M059J (cell line): ENCODE results near the gene CLIC3. TPM values are rescaled to one million over a fixed set of nuclear protein-coding genes. Genes with fewer than 3 reads are reported as not detected.

Source experiments
- DNase-seq: peaks from one replicate; pipeline ENCODE4 v3.0.0-alpha.2; 2012; ENCODE audit warnings: low read depth
- total RNA-seq: library from RNA; depleted of rRNA; stranded (reverse); fragments of >200 nt; shearing (Covaris generic); gene quantifications from 2 replicates; pipeline ENCODE4 v1.2.3, GENCODE V29; 2014

CLIC3 gene
- total RNA-seq, 1 experiment from 2014 or later: 18.9 TPM

DNA sequence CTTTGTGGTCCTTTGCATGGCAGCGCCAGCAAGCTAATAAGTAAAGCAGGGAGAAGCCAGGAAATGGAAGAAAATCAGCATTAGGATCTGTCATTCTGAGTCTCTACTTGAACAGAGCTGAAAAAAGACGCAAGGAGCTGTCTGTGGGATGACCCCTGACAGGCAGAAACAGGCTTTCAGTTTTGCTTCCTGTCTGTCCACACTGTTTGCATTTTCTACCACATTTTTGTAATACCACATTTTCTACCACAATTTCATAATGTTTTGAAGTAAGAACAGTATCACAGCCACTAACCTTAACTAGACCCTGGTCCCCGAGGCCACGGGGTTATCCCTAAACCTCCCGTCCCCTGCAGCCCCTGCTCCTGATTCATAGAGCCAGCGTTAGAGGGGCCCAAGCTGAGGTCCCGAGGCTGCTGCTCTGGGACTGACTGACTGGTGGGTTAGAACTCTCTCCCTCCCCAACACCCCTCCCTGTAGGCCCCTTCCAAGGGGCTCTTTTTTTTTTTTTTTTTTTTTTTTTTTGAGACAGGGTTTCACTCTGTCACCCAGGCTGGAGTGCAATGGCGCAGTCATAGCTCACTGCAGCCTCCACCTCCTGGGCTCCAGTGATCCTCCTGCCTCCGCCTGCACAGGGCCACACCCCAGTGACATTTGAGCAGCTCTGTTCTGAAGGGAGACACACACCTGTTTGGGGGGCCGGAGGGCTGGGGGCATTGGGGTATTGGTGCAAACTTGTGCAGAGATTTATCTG is 4.0 kb upstream of the CLIC3 start:
- peak; percentile 58 for DNase-seq

DNA sequence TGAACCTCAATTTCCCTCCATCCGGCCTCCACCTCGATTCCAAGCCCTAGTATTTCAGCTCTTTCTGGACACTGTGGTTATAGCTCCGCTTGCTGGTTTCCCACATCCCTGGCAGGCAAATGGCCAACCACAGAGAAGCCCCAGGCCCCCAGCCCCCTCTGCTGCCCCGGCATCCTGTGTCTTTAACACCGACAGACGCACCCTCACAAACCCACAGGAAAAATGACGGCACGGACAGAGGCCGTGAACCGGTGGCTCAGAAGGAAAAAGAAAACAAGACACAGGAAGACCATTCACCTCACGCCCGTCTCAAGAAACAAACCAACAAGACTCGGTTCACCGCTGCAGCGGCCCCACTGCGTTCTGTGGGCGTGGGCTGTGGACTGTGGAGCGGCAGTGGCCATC is 1.5 kb upstream of the CLIC3 start:
- DNase-seq: peak; percentile 57

- no peak for DNase-seq
These were observed 1.0 kb upstream of the CLIC3 start for GRCh38 chr9:136997371-136997770.

DNA sequence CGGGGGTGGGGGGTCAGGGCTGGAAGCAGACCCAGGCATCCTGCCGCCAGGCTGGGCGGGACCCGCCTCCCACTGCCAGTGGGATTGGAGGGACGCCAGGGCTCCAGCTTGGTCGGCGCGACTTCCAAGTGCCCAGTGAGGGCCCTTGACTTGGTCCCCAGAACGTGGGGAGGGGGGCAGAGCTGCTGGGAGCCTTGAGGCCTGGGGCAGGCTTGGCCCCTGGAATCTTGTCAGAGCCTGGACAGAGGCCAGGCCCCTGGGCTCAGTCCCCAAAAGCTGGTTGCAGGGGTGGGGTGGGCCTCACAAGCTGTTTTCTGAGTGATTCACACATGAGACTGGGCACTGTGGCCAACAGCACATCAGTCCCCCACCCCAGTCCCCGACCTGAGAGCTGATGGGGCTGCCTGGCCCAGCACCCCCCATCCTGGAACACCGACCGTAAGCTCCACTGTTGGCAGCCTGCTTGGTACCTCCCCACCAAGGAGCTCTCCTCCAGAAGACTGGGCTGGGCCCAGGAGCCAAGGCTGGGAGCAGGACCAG is 526 bp downstream of the CLIC3 start:
- peak; percentile 70 for DNase-seq

GRCh38 chr9:136995362-136995761 is 1.0 kb downstream of the CLIC3 start:
- DNase-seq: no peak

DNA sequence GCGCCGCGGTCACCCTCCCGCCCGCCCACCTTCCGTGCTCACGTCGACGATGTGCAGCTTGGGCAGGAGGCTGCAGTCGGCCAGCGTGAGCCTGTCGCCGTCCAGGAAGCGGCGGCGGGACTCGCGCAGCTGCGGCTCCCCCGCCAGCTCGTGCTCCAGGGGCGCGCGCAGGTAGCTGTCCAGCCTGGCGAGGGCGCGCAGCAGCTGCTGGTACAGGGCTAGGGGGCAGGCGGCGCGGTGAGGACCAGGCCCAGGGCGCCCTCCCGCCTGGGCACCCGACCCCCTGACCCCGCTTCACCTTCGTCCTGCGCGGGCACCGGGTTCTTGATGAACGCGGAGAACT is 1.5 kb downstream of the CLIC3 start:
- DNase-seq: no peak

- no peak for DNase-seq
These were observed 2.0 kb downstream of the CLIC3 start for GRCh38 chr9:136994180-136994887.

DNA sequence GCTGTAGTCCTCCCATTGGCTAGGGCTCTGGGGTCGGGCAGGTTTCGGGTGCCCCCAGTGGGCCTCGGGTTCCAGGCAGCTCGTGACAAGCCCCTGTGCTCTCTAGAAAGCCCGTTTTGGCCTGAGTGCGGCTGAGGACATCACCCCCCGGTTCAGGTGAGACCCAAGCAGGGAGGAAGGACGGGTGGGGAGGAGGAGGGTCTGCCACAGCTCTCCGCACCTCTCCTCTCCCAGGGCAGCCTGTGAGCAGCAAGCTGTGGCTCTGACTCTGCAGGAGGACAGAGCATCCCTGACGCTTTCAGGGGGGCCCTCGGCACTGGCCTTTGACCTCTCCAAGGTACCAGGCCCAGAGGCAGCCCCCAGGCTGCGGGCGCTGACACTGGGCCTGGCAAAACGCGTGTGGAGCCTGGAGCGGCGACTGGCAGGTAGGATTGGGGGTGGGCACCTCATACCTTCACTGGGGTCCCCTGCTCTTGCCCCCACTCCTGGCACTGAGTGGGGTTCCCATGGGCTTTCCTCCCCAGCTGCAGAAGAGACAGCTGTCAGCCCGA is 3.5 kb downstream of the CLIC3 start:
- DNase-seq: no peak

DNA sequence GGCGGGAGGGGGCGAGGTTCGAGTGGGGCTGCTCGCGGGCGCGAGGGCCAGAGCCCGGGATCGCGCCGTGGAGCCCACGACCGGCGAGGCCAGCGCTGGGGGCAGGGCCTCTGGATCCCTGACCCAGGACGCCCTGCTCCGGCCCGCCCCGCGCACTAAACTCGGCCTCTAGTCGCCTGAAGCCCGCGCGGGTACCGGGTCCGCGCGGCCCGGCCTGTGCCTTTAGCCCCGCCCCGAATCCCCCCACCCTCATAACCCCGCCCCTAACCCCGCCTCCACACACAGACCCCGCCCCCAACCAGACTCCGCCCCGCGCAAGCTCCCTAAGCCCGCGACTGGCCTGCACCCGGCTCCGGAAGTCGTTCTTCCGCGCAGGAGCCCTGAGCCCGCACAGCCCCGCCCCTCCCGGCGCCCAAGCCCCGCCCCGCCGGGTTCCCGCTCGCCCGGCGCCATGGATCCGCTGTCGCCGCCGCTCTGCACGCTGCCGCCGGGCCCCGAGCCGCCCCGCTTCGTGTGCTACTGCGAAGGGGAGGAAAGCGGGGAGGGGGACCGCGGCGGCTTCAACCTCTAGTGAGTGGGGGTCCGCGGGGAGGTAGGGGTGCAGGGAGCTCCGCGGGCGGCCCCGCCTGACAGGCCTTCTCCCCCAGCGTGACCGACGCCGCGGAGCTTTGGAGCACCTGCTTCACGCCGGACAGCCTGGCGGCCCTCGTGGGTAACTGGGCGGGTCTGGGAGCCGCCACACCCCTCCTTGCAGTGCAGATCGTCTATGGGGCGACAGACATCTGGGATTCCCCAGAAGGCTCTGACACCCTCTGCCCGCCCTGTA is 4.2 kb downstream of the CLIC3 start, which contains the start of gene PAXX:
PAXX (plus strand) TSS at position 430 of the 826 bp plus-strand sequence; CDS start at position 452, 22 bp downstream.
- peak; percentile 82 for DNase-seq

DNA sequence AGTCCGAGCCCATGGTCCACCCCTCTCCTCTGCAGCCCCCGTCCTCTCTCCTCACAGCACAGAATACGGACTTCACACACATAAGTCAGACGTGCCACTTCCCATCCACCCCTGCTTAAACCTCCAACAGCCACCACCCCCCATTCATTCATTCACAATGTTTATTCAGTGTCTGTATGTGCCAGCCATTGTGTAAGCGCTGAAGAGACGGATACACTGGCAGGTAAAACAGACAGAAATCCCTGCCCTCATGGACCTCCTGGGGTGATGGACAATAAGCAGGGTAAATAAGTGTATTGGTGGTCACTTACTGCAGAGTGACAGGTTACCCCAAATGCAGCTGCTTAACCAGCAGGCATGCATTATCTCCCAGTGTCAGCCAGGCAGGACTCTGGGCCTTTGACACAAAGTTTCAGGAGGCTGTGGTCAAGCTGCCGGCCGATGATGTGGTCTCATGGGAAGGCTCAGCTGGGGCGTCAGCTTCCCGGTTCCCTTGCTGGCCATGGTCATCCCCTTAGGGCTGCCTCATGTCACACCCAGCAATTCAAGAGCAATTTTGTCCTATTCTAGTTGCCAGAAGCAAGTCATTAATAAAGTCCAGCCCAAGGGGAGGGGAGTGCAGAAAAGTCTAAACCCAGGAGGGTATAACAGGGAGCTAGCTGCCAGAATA is 6.0 kb downstream of the CLIC3 start:
- DNase-seq: no peak

GRCh38 chr9:136988872-136989271 is 7.5 kb downstream of the CLIC3 start:
- no peak for DNase-seq

- no peak for DNase-seq
These were observed 10.5 kb downstream of the CLIC3 start for GRCh38 chr9:136985853-136986252.

DNA sequence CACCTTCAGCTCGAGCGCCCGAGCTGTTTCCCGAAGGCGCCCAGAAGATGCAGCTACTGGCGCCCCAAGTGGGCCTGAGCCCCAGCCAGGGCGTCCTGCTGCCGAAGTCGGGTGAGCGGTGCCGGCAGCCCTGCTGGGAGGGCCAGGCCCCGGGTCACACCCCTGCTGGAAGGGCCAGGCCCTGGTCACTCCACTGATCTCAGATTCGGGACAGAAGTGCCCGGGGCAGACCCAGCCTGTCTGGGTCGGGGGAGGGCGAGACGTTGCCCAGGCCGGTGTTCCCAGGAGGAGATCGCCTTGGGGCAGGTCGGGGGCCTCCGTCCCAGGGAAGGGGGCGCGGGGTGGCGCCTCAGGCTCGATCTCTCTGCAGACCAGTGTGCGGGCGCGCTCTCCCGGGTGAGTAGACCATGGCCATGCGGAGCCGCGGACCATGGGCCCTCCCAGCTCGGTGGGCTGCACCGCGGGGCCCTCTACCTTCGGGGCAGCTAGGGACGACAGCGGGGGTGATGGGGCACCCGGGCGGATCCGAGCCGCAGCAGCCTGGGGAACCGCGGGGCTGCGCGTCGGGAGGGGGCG is 11.3 kb downstream of the CLIC3 start:
- no peak for DNase-seq

GRCh38 chr9:136984464-136985026 is 11.8 kb downstream of the CLIC3 start:
- DNase-seq: no peak

- no peak for DNase-seq
These were observed 12.6 kb downstream of the CLIC3 start for GRCh38 chr9:136983656-136984314.

DNA sequence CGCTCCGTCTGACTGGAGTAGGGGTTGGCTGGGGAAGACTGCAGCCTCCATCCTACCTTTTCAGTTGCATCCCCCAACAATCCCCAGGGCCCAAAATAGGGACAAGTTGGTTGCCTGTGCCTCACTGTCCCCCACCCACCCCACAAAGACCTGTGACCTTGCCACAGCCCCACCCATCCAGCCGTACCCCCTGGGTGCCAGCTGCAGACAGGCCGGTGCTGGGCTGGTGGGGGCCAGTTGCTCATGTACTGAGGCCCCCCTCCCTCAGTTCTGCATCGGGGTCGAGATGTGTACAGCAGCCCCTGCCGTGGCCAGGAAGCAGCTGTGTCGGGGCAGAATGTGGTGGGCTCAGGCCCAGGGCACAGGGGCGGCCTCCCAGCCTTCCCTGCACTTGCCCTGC is 13.2 kb downstream of the CLIC3 start:
- no peak for DNase-seq

GRCh38 chr9:136982232-136983051 is 13.9 kb downstream of the CLIC3 start, which contains the start of gene LCNL1:
TSS of gene LCNL1 (plus strand) at chr9:136982993. CDS start at chr9:136983587, 594 bp downstream.
- no peak for DNase-seq

- DNase-seq: peak; percentile 49
These were observed 14.7 kb downstream of the CLIC3 start for GRCh38 chr9:136981588-136982231.
